ENCODE data around the gene DNAJC13.

DNA sequence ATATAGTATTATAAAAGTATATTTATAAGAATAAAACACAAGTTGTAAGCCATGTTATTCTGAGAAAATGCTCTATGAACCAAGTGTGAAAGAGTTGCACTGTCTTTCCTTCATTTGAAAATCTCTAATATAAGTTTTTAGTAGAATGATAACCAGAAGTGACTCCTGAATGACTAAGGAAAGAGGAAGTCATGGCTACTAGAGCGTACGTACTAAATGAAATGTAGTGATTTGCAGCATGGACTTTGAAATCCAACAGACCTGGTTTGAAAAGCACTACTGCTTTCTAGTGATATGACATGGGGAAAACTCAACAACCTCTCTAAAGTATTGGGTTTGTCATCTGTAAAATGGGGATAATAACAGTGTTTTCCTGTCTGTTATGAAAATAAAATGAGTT, 10.3 kb upstream of the DNAJC13 start:
- TF ChIP-seq, protein P1, sequence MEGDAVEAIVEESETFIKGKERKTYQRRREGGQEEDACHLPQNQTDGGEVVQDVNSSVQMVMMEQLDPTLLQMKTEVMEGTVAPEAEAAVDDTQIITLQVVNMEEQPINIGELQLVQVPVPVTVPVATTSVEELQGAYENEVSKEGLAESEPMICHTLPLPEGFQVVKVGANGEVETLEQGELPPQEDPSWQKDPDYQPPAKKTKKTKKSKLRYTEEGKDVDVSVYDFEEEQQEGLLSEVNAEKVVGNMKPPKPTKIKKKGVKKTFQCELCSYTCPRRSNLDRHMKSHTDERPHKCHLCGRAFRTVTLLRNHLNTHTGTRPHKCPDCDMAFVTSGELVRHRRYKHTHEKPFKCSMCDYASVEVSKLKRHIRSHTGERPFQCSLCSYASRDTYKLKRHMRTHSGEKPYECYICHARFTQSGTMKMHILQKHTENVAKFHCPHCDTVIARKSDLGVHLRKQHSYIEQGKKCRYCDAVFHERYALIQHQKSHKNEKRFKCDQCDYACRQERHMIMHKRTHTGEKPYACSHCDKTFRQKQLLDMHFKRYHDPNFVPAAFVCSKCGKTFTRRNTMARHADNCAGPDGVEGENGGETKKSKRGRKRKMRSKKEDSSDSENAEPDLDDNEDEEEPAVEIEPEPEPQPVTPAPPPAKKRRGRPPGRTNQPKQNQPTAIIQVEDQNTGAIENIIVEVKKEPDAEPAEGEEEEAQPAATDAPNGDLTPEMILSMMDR (IDR thresholded peaks at IDR 0.05): no peak
- TF ChIP-seq POLR2A (IDR thresholded peaks at IDR 0.05): no peak
- TF ChIP-seq POLR2AphosphoS5 (IDR thresholded peaks at IDR 0.05): no peak

All from sigmoid colon (tissue), 4 donors.